ENCODE results near the gene ARHGAP42. TPM values are rescaled to one million over a fixed set of nuclear protein-coding genes. Genes with fewer than 3 reads are reported as not detected.

ARHGAP42 gene
- total RNA-seq, 1 experiment from 2014 or later: 39.1 TPM

- H4K5ac ChIP-seq (ENCODE audit: insufficient read length, low read depth, low read length): no peak overlapping the region
- no peaks in the 10 kb centered on the region for H3K27me3 Mint-ChIP-seq (ENCODE audit: low read depth)
- no peak for DNase-seq
Measured at GRCh38 chr11:100905684-100906083, 218.6 kb downstream of the ARHGAP42 start.

More at GRCh38 chr11:100905684-100906083, 218.6 kb downstream of the ARHGAP42 start:
- no peak overlapping the region for H3K27ac Mint-ChIP-seq
- Histone ChIP-seq H3K4ac (ENCODE audit: low read depth, low read length) (no peak overlapping the region), H3T11ph (ENCODE audit: low read length) (no peak overlapping the region), H4K8ac (replicated peaks; ENCODE audit: insufficient read length, low read depth, low read length) (no peak overlapping the region), H2BK120ac (ENCODE audit: low read depth, low read length, poor library complexity, severe bottlenecking) (no peak overlapping the region), H3K27ac (ENCODE audit: insufficient read length, low read depth, low read length) (no peak overlapping the region), H3K79me2 (ENCODE audit: insufficient read depth, low read length) (no peaks in the 10 kb centered on the region), H2AFZ (ENCODE audit: low read length) (no peak overlapping the region), H4K91ac (ENCODE audit: insufficient read length, low read depth, low read length) (no peak overlapping the region), H3K4me2 (ENCODE audit: insufficient read depth, insufficient read length, low read length) (no peak overlapping the region), H2BK12ac (ENCODE audit: insufficient read length, low read depth, low read length) (no peak overlapping the region), H3K4me1 (ENCODE audit: insufficient read depth, low read length) (no peaks in the 10 kb centered on the region; the same call in 1 of the 2 replicates), H2BK15ac (ENCODE audit: low read depth, low read length) (no peak overlapping the region), H4K20me1 (ENCODE audit: control insufficient read depth, insufficient read depth, insufficient read length) (no peaks in the 10 kb centered on the region), H3K18ac (ENCODE audit: insufficient read length, low read depth, low read length) (no peak overlapping the region), H3K56ac (ENCODE audit: insufficient read length, low read depth, low read length) (no peak overlapping the region), H3K27me3 (ENCODE audit: insufficient read depth, low read length) (no peaks in the 10 kb centered on the region), H3K9me3 (ENCODE audit: control insufficient read depth, low read depth, low read length) (no peaks in the 10 kb centered on the region), H3K14ac (ENCODE audit: insufficient read depth, low read length) (no peak overlapping the region), H3K79me1 (ENCODE audit: insufficient read depth, low read depth, low read length, poor library complexity, severe bottlenecking) (no peaks in the 10 kb centered on the region), H3K23ac (ENCODE audit: insufficient read length, low read depth, low read length) (no peak overlapping the region), H2BK5ac (ENCODE audit: insufficient read length, low read length) (no peak overlapping the region), H3K9ac (ENCODE audit: extremely low read depth, insufficient read length, low read length) (no peak overlapping the region), H2BK20ac (ENCODE audit: low read depth, low read length, poor library complexity, severe bottlenecking) (no peak overlapping the region), H3K23me2 (ENCODE audit: insufficient read length, low read depth, low read length, poor library complexity, severe bottlenecking) (no peaks in the 10 kb centered on the region), H2AK5ac (ENCODE audit: insufficient read length, low read length) (no peak overlapping the region)
- peaks cover 0 to 4% (median 2%) of the 10 kb centered on the region in 3 experiments; a peak in 1 of 7 replicates for H3K36me3 Mint-ChIP-seq (ENCODE audit: insufficient read depth in 1 of 3, low read depth in 3 of 3)
- no peak overlapping the region for H3K4me3 Mint-ChIP-seq
- no peak for TF ChIP-seq CTCF (conservative IDR thresholded peaks at IDR 0.05)
- H3K4me1 Mint-ChIP-seq: peaks cover 13 to 18% of the 10 kb centered on the region in 2 experiments
- no peaks in the 10 kb centered on the region for H3K9me3 Mint-ChIP-seq
- WGBS (ENCODE audit: extremely low coverage, insufficient read length, low lambda C conversion rate): no CpG with 5 or more reads among the region's 13 CpGs

Measured in H9 (cell line).